ENCODE results near the gene VPS33A. TPM values are rescaled to one million over a fixed set of nuclear protein-coding genes. Genes with fewer than 3 reads are reported as not detected.
A peak's percentile ranks its signal among the peaks of the same experiment; 100 is the strongest.

The VPS33A gene
- polyA plus RNA-seq, 1 experiment: 13.2 TPM

- DNase-seq (ENCODE audit: low read depth): no peak
- peaks cover 12% of the 10 kb centered on the region for H3K36me3 ChIP-seq (ENCODE audit: control insufficient read depth, insufficient read depth, low read length)
- H3K4me3 ChIP-seq (ENCODE audit: low read depth, low read length): no peak overlapping the region
- TF ChIP-seq CTCF (IDR thresholded peaks at IDR 0.05; ENCODE audit: insufficient read depth, low read depth, low read length): no peak
- CTCF ChIA-PET: no interaction called here
- POLR2A ChIA-PET: no interaction called here
- no peaks in the 10 kb centered on the region for H3K27me3 ChIP-seq (ENCODE audit: control insufficient read depth, insufficient read depth, low read length)
Measured at GRCh38 chr12:122227341-122227740, 39.0 kb downstream of the VPS33A start.

GRCh38 chr12:122226366-122227125 is 39.7 kb downstream of the VPS33A start:
- CTCF ChIA-PET: no interaction called here
- Histone ChIP-seq H3K36me3 (ENCODE audit: control insufficient read depth, insufficient read depth, low read length) (peaks cover 13% of the 10 kb centered on the region), H3K27me3 (ENCODE audit: control insufficient read depth, insufficient read depth, low read length) (no peaks in the 10 kb centered on the region), H3K4me3 (ENCODE audit: low read depth, low read length) (peak overlapping the region; percentile 37)
- no peak for TF ChIP-seq CTCF (IDR thresholded peaks at IDR 0.05; ENCODE audit: insufficient read depth, low read depth, low read length)
- POLR2A ChIA-PET: interaction anchor here (0.5 to 0.6 kb wide), 2 partner anchors 18 to 423 kb away, joined by 3 read pairs; no protein-coding TSS in a partner anchor
- DNase-seq (ENCODE audit: low read depth): no peak

GRCh38 chr12:122225683-122226365 is 40.5 kb downstream of the VPS33A start, which contains the start of gene DIABLO:
TSS of gene DIABLO (minus strand) at chr12:122226052. CDS start at chr12:122226014, 38 bp downstream.
- ChIA-PET CTCF (interaction anchor here (0.7 kb wide), 1 partner anchor 24 kb away, joined by 3 read pairs; no protein-coding TSS in a partner anchor), POLR2A (interaction anchor here (0.5 to 0.7 kb wide), 3 partner anchors 19 to 423 kb away, joined by 3 read pairs; no protein-coding TSS in a partner anchor)
- peak; percentile 97 for DNase-seq (ENCODE audit: low read depth)
- peak within 1 kb of the TSS; percentile 99 for H3K4me3 ChIP-seq (ENCODE audit: low read depth, low read length)
- peaks cover 17% of the 10 kb centered on the region for H3K36me3 ChIP-seq (ENCODE audit: control insufficient read depth, insufficient read depth, low read length)
- H3K27me3 ChIP-seq (ENCODE audit: control insufficient read depth, insufficient read depth, low read length): no peaks in the 10 kb centered on the region
- no peak for TF ChIP-seq CTCF (IDR thresholded peaks at IDR 0.05; ENCODE audit: insufficient read depth, low read depth, low read length)

- Histone ChIP-seq H3K36me3 (ENCODE audit: control insufficient read depth, insufficient read depth, low read length) (peaks cover 20% of the 10 kb centered on the region), H3K27me3 (ENCODE audit: control insufficient read depth, insufficient read depth, low read length) (no peaks in the 10 kb centered on the region), H3K4me3 (ENCODE audit: low read depth, low read length) (no peak overlapping the region)
- no peak for TF ChIP-seq CTCF (IDR thresholded peaks at IDR 0.05; ENCODE audit: insufficient read depth, low read depth, low read length)
- POLR2A ChIA-PET: no interaction called here
- no peak for DNase-seq (ENCODE audit: low read depth)
- CTCF ChIA-PET: interaction anchor here (0.5 to 2.0 kb wide), 3 partner anchors 8 to 85 kb away, joined by 3 to 6 read pairs (median 3); no protein-coding TSS in a partner anchor
Measured at GRCh38 chr12:122216445-122216844, 49.8 kb downstream of the VPS33A start.

- no peak for TF ChIP-seq CTCF (IDR thresholded peaks at IDR 0.05; ENCODE audit: insufficient read depth, low read depth, low read length)
- peaks cover 17% of the 10 kb centered on the region for H3K36me3 ChIP-seq (ENCODE audit: control insufficient read depth, insufficient read depth, low read length)
- no peaks in the 10 kb centered on the region for H3K27me3 ChIP-seq (ENCODE audit: control insufficient read depth, insufficient read depth, low read length)
- ChIA-PET POLR2A (no interaction called here), CTCF (interaction anchor here (1.0 to 2.0 kb wide), 2 partner anchors 9 to 85 kb away, joined by 3 to 6 read pairs; no protein-coding TSS in a partner anchor)
- no peak overlapping the region for H3K4me3 ChIP-seq (ENCODE audit: low read depth, low read length)
- no peak for DNase-seq (ENCODE audit: low read depth)
Measured at GRCh38 chr12:122215771-122216170, 50.5 kb downstream of the VPS33A start.

Measured in BJ (cell line).